Right lobe of liver (tissue), 4 donors: ENCODE results near the gene SH3TC2.

Experiments used
- CTCF ChIP-seq, 4 donors: fragments of 200-600 bp in 3 of 4; fragments of 450-650 bp in 1 of 4; IDR thresholded peaks; one replicate each; pipeline versions ENCODE4 v1.5.1 to v1.8.0; 2016 to 2022; ENCODE audit warnings: antibody characterized with exemption in 4 of 4, mild to moderate bottlenecking in 2 of 4
- POLR2A ChIP-seq: fragments of 450-650 bp; IDR thresholded peaks from one replicate; pipeline ENCODE4 v1.6.1; 2017; ENCODE audit warnings: antibody characterized with exemption, mild to moderate bottlenecking
- donor health status: DM: no; HTN: no; CAD: no.
- donor health status: DM: no; HTN: no; CAD: no.
- donor health status: DM: no; HTN: yes; CAD: no.

GRCh38 chr5:149063017-149063687 lies at the start of gene SH3TC2:
- TF ChIP-seq CTCF (IDR thresholded peaks at IDR 0.05) (no peak), POLR2A (no peak)
